Keratinocyte (primary cell): ENCODE data around the gene SBNO1.

Experiments used
- EZH2 ChIP-seq: IDR thresholded peaks from one replicate; pipeline ENCODE4 v1.6.1; 2012; ENCODE audit warnings: inconsistent platforms, mild to moderate bottlenecking, low read length, moderate library complexity
- TF ChIP-seq, protein P1 (sequence below), 3 experiments: IDR thresholded peaks in 1 of 3; conservative IDR thresholded peaks in 1 of 3; optimal IDR thresholded peaks in 1 of 3; 2 replicates in 2 of 3; 3 replicates in 1 of 3; pipeline versions ENCODE3 to v1.5.1; 2011; ENCODE audit warnings: low read length in 3 of 3, mild to moderate bottlenecking in 3 of 3, moderate library complexity in 2 of 3, control low read depth in 1 of 3, inconsistent platforms in 1 of 3; ENCODE audit not compliant: insufficient read depth in 2 of 3; ENCODE audit errors: extremely low read depth in 1 of 3

DNA sequence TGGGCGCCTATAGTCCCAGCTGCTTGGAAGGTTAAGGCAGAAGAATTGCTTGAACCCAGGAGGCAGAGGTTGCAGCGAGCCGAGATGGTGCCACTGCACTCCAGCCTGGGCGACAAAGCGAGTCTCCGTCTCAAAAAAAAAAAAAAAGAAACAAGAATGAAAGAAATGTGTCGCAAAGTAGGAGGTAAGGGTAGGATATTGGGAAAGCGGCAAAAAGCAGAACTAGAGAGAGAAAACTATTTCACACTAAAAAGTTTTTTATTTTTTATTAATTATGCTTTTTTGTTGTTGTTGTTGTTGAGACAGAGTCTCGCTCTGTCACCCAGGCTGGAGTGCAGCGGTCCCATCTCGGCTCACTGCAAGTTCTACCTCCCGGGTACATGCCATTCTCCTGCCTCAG, 17.7 kb downstream of the SBNO1 start:
- TF ChIP-seq EZH2: no peak
- TF ChIP-seq, protein P1, sequence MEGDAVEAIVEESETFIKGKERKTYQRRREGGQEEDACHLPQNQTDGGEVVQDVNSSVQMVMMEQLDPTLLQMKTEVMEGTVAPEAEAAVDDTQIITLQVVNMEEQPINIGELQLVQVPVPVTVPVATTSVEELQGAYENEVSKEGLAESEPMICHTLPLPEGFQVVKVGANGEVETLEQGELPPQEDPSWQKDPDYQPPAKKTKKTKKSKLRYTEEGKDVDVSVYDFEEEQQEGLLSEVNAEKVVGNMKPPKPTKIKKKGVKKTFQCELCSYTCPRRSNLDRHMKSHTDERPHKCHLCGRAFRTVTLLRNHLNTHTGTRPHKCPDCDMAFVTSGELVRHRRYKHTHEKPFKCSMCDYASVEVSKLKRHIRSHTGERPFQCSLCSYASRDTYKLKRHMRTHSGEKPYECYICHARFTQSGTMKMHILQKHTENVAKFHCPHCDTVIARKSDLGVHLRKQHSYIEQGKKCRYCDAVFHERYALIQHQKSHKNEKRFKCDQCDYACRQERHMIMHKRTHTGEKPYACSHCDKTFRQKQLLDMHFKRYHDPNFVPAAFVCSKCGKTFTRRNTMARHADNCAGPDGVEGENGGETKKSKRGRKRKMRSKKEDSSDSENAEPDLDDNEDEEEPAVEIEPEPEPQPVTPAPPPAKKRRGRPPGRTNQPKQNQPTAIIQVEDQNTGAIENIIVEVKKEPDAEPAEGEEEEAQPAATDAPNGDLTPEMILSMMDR (optimal IDR thresholded peaks at IDR 0.05 in 1 of 3, IDR thresholded peaks at IDR 0.05 in 1 of 3, conservative IDR thresholded peaks at IDR 0.05 in 1 of 3; ENCODE audit: extremely low read depth in 1 of 3, insufficient read depth in 2 of 3, low read length in 3 of 3): no peak
